Urinary bladder (tissue), 4 donors: Measurements from ENCODE around the gene COX6A2. TPM values are rescaled to one million over a fixed set of nuclear protein-coding genes. Genes with fewer than 3 reads are reported as not detected.
"Not testable (repeated sequence)": the region's sequence is repeated elsewhere in the genome, so short reads cannot be mapped to it uniquely, and the experiment has no call there.

Experiments
- DNase-seq: peaks from one replicate; pipeline ENCODE4 v3.0.0-alpha.2; 2015; ENCODE audit errors: extremely low spot score
- H3K27ac ChIP-seq: one replicate; pipeline ENCODE4 v1.5.1; 2013; ENCODE audit warnings: low read depth, mild to moderate bottlenecking, moderate library complexity
- H3K36me3 ChIP-seq: one replicate; pipeline ENCODE4 v1.6.1; 2013; ENCODE audit warnings: mild to moderate bottlenecking, moderate library complexity; ENCODE audit not compliant: insufficient read depth
- H3K4me1 ChIP-seq: one replicate; pipeline ENCODE4 v1.6.1; 2013; ENCODE audit warnings: mild to moderate bottlenecking, moderate library complexity; ENCODE audit not compliant: insufficient read depth
- H3K4me3 ChIP-seq: one replicate; pipeline ENCODE4 v1.5.1; 2013; ENCODE audit warnings: low read depth, low read length
- WGBS: extraction: QIAGEN DNeasy Blood & Tissue Kit; methylation state at CpG from one replicate; pipeline ENCODE4 v1.1.7; 2013; 5-methylcytosine and 5-hydroxymethylcytosine counted together
- polyA plus RNA-seq: library from polyadenylated mRNA; stranded (reverse); fragments of 200-250 nt; gene quantifications from one replicate; pipeline ENCODE4 v1.2.3, GENCODE V29; 2013
- total RNA-seq: library from RNA; depleted of rRNA; stranded (reverse); fragments of >200 nt; gene quantifications from one replicate; pipeline ENCODE4 v1.2.3, GENCODE V29; 2014
- donor health status: healthy with polysubstance abuse.
- donor health status: healthy.

Gene COX6A2
- total and polyA plus RNA-seq, 2 donors, result not detected

DNA sequence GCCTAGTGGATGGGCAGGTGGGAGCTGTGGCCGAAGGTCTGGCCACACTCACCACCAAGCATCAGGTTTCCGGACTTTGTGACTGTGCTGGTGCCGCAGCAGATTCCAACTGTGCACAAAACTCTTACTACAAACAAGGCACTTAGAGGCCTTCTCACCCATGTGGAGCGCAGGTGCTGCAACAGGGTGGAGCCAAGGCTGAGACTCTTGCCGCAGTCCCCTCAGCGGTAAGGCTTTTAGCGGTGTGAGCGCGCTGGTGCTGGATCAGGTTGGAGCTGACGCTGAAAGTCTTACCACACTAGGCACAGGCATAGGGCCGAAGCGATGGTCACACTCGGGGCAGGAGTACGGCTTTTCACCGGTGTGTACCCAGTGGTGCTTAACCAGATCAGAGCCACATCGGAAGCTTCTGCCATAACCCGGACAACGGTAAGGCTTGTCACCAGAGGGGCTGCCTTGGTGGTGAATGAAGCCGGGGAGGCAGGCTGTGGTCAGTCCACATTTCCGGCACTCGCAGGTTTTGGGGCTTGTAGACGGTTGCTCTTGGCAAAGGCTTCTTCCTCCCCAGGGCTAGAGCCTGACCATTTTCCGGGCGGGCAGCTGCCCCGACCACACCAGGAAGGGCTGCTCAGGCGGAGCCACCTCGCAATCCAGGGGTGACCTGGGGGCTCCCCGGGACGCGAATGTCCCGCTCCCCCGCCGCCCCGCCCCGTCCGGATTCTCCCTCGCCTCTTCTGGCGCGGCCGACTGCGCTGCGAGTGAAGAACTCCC lies 30.1 kb upstream of the COX6A2 start:
- Histone ChIP-seq H3K27ac (peak overlapping the region; percentile 90), H3K4me3 (peak overlapping the region; percentile 62), H3K4me1 (peaks cover 2% of the 10 kb centered on the region)

DNA sequence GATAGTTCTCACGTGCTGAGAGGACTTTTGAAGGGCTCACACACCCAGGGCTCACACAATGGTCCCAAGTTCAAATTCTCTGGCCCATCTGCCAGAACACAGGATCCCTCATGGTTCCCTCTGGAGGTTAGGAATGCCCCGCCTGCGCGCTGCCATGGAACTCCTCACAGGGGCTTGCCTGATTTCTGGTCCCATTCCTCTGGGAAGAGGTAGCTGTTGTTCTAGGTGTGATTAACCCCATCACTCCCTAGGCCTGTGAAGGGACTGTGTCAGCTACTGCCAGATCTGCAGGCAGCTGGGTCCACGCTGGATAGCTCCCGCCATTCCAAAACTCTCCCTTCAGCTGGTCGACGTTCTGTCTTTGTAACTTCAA lies 28.8 kb upstream of the COX6A2 start:
- no peak for DNase-seq
- Histone ChIP-seq H3K27ac (no peak overlapping the region), H3K36me3 (peaks cover 1% of the 10 kb centered on the region), H3K4me3 (no peak overlapping the region), H3K4me1 (peaks cover 5% of the 10 kb centered on the region)
- WGBS, result 72% methylated on average over 8 of the region's 8 CpGs

More for the DNA sequence above, 30.1 kb upstream of the COX6A2 start:
- no peak for DNase-seq
- H3K36me3 ChIP-seq, result peaks cover 4% of the 10 kb centered on the region
- WGBS, result 1% methylated on average over 42 of the region's 42 CpGs

DNA sequence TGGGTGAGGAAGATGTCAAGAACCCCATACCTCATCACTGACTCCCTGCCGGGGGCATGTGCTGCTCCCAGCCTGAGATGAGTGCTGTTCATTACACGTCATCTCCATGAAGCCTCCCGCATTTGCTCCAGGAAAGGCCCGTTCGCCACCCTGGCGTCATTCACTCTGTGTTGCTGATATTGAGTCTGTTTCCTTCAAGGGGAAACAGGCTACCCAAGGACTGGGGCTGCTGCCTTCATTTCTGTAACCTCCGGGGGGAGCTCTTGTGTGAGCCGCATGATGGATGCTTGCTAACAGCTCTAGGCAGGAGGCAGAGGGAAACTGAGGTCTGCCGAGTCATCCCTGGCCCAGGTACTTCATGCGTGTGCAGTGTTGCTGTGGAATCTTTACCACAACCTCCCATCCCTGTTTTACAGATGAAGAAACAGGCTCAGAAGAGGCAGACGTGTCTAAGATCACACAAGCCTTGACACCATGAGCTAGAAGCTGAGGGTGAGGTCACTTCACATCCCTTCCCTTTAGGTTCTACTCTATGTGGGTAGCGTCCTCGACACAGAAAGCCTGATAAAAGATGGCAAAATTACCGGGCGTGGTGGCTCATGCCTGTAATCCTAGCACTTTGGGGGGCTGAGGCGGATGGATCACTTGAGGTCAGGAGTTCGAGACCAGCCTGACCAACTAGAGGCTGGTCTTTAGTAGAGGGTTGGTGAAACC lies 27.6 kb upstream of the COX6A2 start:
- no peak overlapping the region for H3K4me3 ChIP-seq

DNA sequence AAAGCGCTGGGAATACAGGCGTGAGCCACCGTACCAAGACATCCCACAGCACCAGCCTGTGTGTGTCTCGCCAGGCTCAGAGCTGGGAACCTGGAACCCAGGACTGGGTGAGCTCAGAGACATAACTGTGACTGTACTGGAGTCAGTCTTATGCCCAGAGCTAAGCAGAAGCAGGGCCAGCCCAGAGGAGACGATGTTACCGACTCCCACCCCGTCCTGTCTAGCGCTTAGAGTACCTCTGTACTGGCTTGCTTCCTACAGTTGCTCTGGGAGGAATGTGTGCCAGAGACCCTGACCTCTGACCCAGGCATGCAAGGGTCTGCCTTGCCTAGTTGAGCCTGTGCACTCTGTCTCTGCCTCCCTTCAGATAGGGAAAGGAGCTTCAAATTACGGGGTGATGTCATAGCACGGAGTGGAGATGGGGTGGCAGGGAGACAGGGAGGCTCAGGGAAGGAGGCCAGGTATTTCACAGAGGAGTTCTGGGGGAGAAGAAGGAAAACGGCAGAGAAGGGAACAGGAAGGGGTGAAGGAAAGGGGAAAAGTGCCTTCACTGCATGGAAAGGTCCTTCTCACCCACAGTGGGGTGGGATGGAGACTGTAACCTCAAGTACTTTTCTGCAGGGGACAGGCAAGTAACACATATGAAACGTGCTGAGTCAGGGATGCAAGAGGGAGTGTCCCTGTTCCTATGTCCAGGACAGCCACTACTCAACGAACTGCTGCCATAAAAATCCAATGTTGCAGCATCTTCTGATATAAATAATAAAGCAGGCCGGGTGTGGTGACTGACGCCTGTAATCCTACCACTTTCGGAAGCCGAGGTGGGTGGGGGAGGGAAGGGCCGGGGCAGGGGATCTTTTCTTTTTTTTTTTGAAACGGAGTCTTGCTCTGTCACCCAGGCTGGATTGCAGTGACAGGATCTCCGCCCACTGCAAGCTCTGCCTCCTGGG lies 25.4 kb upstream of the COX6A2 start:
- DNase-seq, result no peak
- Histone ChIP-seq H3K27ac (no peak overlapping the region), H3K4me1 (peaks cover 5% of the 10 kb centered on the region), H3K4me3 (no peak overlapping the region), H3K36me3 (no peaks in the 10 kb centered on the region)
- WGBS, result 45% methylated on average over 20 of the region's 20 CpGs

More for the DNA sequence above, 27.6 kb upstream of the COX6A2 start:
- H3K36me3 ChIP-seq, result no peaks in the 10 kb centered on the region
- no peak for DNase-seq
- H3K27ac ChIP-seq, result no peak overlapping the region
- peaks cover 5% of the 10 kb centered on the region for H3K4me1 ChIP-seq
- 75% methylated on average over 17 of the region's 17 CpGs for WGBS

DNA sequence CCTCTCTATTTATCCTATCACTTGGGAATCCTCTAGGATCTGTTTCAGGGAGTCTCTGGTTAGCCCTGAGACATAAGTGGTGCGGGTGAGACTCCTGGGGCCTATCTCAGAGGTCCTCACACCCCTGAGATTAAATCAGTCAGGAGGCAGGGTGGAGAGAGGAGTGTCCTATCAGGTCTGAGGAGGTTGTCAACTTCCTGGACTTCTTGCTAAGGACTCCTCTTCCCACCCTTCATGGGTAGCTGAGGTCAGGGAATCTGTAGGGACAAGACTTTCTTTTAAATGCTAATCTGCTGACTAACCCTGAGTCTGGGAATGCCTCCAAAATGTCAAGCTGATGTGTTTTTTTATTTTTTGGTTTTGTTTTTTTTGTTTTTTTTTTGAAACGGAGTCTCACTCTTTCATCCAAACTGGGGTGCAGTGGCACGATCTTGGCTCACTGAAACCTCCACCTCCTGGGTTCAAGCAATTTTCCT lies 24.5 kb upstream of the COX6A2 start:
- Histone ChIP-seq H3K36me3 (no peaks in the 10 kb centered on the region), H3K27ac (peak overlapping the region; percentile 41), H3K4me1 (peaks cover 5% of the 10 kb centered on the region), H3K4me3 (no peak overlapping the region)
- WGBS, result 47% methylated on average over 3 of the region's 3 CpGs
- DNase-seq, result no peak

DNA sequence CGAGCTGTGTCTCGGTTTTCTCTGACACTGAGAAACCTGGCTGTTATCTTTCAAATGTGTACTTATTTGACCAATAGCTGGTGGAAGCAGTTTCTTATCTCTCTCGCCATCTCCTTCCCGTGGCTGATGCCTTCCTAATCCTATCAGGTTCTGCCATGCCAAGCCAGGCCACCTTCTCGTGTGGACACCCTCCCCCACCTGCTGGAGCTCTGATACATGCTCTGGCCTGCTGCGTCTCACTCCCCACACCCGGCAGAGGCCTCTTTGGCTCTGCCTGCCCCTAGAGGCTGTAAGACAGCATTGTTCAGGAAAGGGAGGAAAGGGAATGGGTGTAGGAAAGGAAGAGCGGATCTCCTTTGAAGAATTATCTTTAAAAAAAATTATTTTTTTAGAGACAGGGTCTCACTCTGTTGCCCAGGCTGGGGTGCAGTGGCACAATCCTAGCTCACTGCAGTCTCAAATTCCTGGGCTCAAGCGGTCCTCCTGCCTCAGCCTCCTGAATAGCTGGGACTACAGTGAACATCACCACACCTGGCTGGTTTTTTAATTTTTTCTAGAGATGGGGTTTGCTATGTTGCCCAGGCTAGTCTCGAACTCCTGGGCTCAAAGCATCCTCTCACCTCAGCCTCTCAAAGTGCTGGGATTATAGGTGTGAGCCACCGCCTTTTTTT lies 23.7 kb upstream of the COX6A2 start:
- DNase-seq, result no peak
- WGBS, result 42% methylated on average over 11 of the region's 11 CpGs
- peaks cover 2% of the 10 kb centered on the region for H3K4me1 ChIP-seq
- no peaks in the 10 kb centered on the region for H3K36me3 ChIP-seq
- H3K4me3 ChIP-seq, result no peak overlapping the region
- H3K27ac ChIP-seq, result no peak overlapping the region

DNA sequence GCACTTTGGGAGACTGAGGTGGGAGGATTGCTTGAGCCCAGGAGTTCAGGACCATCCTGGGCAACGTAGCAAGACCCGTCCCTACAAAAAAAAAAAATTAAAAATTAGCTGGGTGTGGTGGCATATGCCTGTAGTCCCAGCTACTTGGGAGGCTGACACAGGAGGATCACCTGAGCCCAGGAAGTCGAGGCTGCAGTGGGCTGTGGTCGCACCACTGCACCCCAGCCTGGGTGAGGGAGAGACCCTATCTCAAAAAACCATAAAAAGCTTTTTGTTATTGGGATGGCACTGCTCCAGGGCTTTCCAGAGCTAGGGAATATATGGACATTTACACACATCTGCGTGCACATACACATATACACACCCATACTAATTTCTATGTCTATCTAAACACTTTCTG lies 23.0 kb upstream of the COX6A2 start:
- no peak overlapping the region for H3K27ac ChIP-seq
- H3K4me1 ChIP-seq, result peaks cover 2% of the 10 kb centered on the region
- no peak overlapping the region for H3K4me3 ChIP-seq
- H3K36me3 ChIP-seq, result no peaks in the 10 kb centered on the region
- 74% methylated on average over 5 of the region's 5 CpGs for WGBS
- DNase-seq, result no peak

DNA sequence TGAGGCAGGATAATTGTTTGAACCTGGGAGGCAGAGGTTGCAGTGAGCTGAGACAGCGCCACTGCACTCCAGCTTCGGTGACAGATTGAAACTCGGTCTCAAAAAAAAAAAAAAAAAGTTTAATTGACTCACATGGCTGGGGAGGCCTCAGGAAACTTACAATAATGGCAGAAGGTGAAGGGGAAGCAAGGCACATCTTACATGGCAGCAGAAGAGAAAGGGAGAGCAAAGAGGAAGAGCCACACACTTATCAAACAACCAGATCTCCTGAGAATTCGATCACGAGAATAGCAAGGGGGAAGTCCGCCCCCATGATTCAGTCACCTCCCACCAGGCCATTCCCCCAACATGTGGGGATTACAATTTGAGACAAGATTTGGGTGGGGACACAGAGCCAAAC lies 17.8 kb upstream of the COX6A2 start:
- H3K27ac ChIP-seq, H3K36me3 ChIP-seq, H3K4me1 ChIP-seq, DNase-seq, H3K4me3 ChIP-seq: not testable (repeated sequence)
- WGBS, result 75% methylated on average over 6 of the region's 6 CpGs

DNA sequence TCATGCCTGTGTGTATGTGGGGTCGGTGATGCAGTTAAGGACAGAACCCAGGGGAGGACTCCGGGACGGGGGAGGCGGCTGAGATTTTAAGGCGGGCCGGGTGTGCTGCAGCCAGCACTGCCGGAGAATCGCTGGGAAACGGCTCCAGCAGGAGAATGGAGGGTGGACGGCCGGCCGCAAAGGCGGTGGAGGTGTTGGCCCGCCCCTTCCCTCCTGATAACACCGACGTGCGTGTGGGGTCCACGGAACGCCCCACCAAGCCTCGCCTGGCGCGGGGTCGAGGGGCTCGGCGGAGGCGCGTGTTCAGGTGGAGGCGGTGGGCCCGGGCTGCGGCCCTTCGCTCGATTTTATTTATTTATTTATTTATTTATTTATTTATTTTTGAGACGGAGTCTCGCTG lies 13.8 kb upstream of the COX6A2 start:
- no peak for DNase-seq
- H3K4me1 ChIP-seq, result peaks cover 3% of the 10 kb centered on the region
- 54% methylated on average over 34 of the region's 34 CpGs for WGBS
- H3K36me3 ChIP-seq, result no peaks in the 10 kb centered on the region
- H3K4me3 ChIP-seq, result no peak overlapping the region
- no peak overlapping the region for H3K27ac ChIP-seq

DNA sequence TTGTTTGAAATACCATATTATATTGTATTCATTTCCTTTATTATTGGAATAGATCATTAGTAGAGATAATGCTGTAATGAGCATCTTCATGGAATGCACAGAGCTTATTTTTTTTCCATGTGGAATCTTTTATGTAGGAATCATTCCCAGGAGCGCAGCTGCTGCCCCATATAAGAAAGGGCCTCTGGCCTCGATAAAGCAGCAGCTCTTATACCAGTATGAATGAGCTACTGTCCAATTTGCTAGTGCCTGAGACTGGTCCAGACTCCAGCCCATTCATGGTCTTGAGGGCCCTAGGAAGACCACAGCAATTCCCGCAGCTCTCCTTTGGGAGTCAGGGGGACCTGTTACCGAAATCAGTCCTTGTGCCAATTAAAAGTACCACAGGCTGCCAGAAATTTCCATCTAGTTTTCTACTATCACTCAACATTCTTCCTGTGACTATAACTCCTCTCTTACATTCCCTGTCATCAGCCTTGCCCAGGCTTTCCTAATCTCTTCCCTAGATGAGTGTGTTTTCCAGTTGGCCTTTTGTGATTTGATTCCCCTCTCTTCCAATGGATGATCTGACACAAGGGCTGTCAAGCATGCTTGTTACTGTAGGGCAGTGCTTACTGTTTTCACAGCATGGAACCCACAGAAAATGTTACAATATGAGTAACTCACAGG lies 12.5 kb upstream of the COX6A2 start:
- peaks cover 3% of the 10 kb centered on the region for H3K4me1 ChIP-seq
- no peak for DNase-seq
- H3K36me3 ChIP-seq, result no peaks in the 10 kb centered on the region
- no peak overlapping the region for H3K4me3 ChIP-seq
- H3K27ac ChIP-seq, result no peak overlapping the region
- 61% methylated on average over 4 of the region's 4 CpGs for WGBS

DNA sequence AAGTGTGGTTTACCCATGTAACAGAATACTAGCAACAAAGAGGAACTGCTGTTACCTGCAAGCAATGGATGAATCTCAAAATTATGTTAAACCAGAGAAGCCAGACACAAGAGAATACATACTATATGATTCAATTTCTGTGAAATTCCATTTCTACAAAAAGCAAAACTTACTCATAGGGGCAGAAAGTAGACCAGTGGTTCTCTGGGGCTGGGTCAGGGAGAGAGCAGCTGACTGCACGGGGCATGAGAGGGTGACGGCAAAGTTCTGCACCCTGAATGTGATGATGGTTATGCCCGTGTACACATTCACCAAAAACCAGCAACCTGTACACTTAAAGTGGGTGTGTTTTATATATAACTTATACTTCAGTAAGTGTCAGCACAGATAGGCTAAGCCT lies 11.4 kb upstream of the COX6A2 start:
- H3K27ac ChIP-seq, result no peak overlapping the region
- H3K4me1 ChIP-seq, result peaks cover 3% of the 10 kb centered on the region
- H3K36me3 ChIP-seq, result no peaks in the 10 kb centered on the region
- no peak overlapping the region for H3K4me3 ChIP-seq
- DNase-seq, result no peak
- 81% methylated on average over 3 of the region's 3 CpGs for WGBS

DNA sequence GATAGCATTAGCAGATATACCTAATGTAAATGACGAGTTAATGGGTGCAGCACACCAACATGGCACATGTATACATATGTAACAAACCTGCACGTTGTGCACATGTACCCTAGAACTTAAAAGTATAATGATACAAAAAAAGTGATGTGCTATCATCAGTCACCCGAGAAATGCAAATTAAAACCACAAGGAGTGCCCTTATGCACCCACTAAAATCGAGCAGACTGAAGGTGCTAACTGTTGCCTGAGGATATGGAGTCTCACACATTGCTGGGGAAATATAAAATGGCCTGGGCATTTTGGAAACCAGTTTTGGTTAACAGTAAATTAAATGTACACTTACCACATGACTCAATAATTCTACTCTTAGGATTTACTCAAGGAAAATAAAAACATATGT lies 10.9 kb upstream of the COX6A2 start:
- H3K36me3 ChIP-seq, H3K4me1 ChIP-seq, DNase-seq, H3K4me3 ChIP-seq, H3K27ac ChIP-seq: not testable (repeated sequence)
- WGBS, result 52% methylated on average over 3 of the region's 4 CpGs
